ENCODE data around the gene DOCK11. TPM values are rescaled to one million over a fixed set of nuclear protein-coding genes. Genes with fewer than 3 reads are reported as not detected.
A peak's percentile ranks its signal among the peaks of the same experiment; 100 is the strongest.

Gene DOCK11
- total and polyA plus RNA-seq, 2 donors (not counting 1 experiment from before 2014, with no cell fraction given), result 31.0 to 83.5 TPM

- H3K27me3 Mint-ChIP-seq, result no peaks in the 10 kb centered on the region
- ATAC-seq (ENCODE audit: low read depth) (no peak), DNase-seq (no peak)
Measured at GRCh38 chrX:118497180-118497818, 1.7 kb downstream of the DOCK11 start.

More at GRCh38 chrX:118497180-118497818, 1.7 kb downstream of the DOCK11 start:
- Mint-ChIP-seq H3K4me1 (peaks cover 32% of the 10 kb centered on the region), H3K4me3 (peak overlapping the region; percentile 98), H3K27ac (peak overlapping the region; percentile 99), H3K9me3 (ENCODE audit: insufficient read depth) (no peaks in the 10 kb centered on the region)
- peak overlapping the region; percentile 75 for H3K4me2 ChIP-seq (replicated peaks; ENCODE audit: low read depth, low read length, poor library complexity, severe bottlenecking)
- no CpG with 5 or more reads among the region's 7 CpGs for WGBS (ENCODE audit: insufficient coverage)
- H3K9ac ChIP-seq (ENCODE audit: low read length), result peak overlapping the region; percentile 77
- no peaks in the 10 kb centered on the region for H3K9me3 ChIP-seq (ENCODE audit: control extremely low read depth in 1 of 3, control insufficient read depth in 2 of 3, insufficient read depth in 1 of 3, low read length in 2 of 3)
- no peak for TF ChIP-seq CTCF (IDR thresholded peaks at IDR 0.05)
- no peak for TF ChIP-seq EZH2 (IDR thresholded peaks at IDR 0.05; ENCODE audit: borderline replicate concordance, insufficient read depth, low read depth, low read length, poor library complexity, severe bottlenecking)
- H3K36me3 ChIP-seq (replicated peaks in 1 of 2; ENCODE audit: control extremely low read depth in 1 of 2, control insufficient read depth in 1 of 2, extremely low read depth in 1 of 2, insufficient read depth in 2 of 2, low read length in 1 of 2), result peaks cover 0 to 7% of the 10 kb centered on the region in 2 experiments
- ChIA-PET CTCF (interaction anchor here (0.6 to 2.4 kb wide), 6 partner anchors 34 to 104 kb away, joined by 3 to 11 read pairs (median 4); no protein-coding TSS in a partner anchor), POLR2A (interaction anchor here (0.6 to 3.1 kb wide), 3 partner anchors 10 to 38 kb away, joined by 4 to 11 read pairs (median 11); no protein-coding TSS in a partner anchor)
- H3K4me1 ChIP-seq (ENCODE audit: control insufficient read depth in 2 of 2, insufficient read depth in 2 of 2, low read length in 2 of 2), result peaks cover 27 to 48% of the 10 kb centered on the region in 2 donors
- no peaks in the 10 kb centered on the region for H4K20me1 ChIP-seq (ENCODE audit: control insufficient read depth, insufficient read depth, low read length, poor library complexity, severe bottlenecking)
- H3K79me2 ChIP-seq (ENCODE audit: control insufficient read depth, insufficient read depth, low read length), result peaks cover 57% of the 10 kb centered on the region
- peak overlapping the region; percentile 93 for H3K27ac ChIP-seq (ENCODE audit: low read length in 2 of 2)
- peak overlapping the region; percentile 19 for H2AFZ ChIP-seq (ENCODE audit: insufficient read depth, low read depth, low read length, poor library complexity, severe bottlenecking)
- H3K27me3 ChIP-seq (replicated peaks in 1 of 4; ENCODE audit: control extremely low read depth in 1 of 4, control insufficient read depth in 3 of 4, insufficient read depth in 4 of 4, low read length in 3 of 4), result no peaks in the 10 kb centered on the region
- intact Hi-C loops (cut with micrococcal nuclease), result loop anchor here (2.0 to 10.0 kb wide), 3 partner anchors 40 to 150 kb away; partner anchors contain the start of gene WDR44
- peak overlapping the region; percentile 69 to 78 (median 72) for H3K4me3 ChIP-seq (ENCODE audit: control extremely low read depth in 1 of 5, extremely low read depth in 1 of 5, insufficient read depth in 1 of 5, low read depth in 2 of 5, low read length in 4 of 5)
